ENCODE measurements around the gene RGS6. TPM values are rescaled to one million over a fixed set of nuclear protein-coding genes. Genes with fewer than 3 reads are reported as not detected.

Gene RGS6
- total RNA-seq, 2 donors from 2014 or later, result 1.4 to 4.7 TPM

- DNase-seq (ENCODE audit: low spot score) (no peak), ATAC-seq (ENCODE audit: insufficient number of reproducible peaks, low FRiP score, low read depth) (no peak)
- Histone ChIP-seq H3K36me3 (no peaks in the 10 kb centered on the region), H3K4me1 (ENCODE audit: control insufficient read depth in 1 of 2, low read depth in 2 of 2) (no peaks in the 10 kb centered on the region), H3K9me3 (no peaks in the 10 kb centered on the region), H3K4me3 (no peak overlapping the region), H3K27me3 (replicated peaks; ENCODE audit: insufficient read depth) (no peaks in the 10 kb centered on the region), H3K27ac (no peak overlapping the region)
- no peak for TF ChIP-seq CTCF (IDR thresholded peaks at IDR 0.05)
Measured at GRCh38 chr14:72607386-72608130, 675.3 kb downstream of the RGS6 start.

GRCh38 chr14:72608391-72609204, 676.4 kb downstream of the RGS6 start:
- H3K27ac ChIP-seq, result no peak overlapping the region
- DNase-seq (ENCODE audit: low spot score) (no peak), ATAC-seq (ENCODE audit: insufficient number of reproducible peaks, low FRiP score, low read depth) (no peak)
- peaks cover 0 to 4% of the 10 kb centered on the region in 2 donors for H3K4me1 ChIP-seq (ENCODE audit: control insufficient read depth in 1 of 2, low read depth in 2 of 2)
- no peak for TF ChIP-seq CTCF (IDR thresholded peaks at IDR 0.05)
- no peaks in the 10 kb centered on the region for H3K9me3 ChIP-seq
- H3K27me3 ChIP-seq (replicated peaks; ENCODE audit: insufficient read depth), result no peaks in the 10 kb centered on the region
- H3K4me3 ChIP-seq, result no peak overlapping the region
- H3K36me3 ChIP-seq, result no peaks in the 10 kb centered on the region

DNA sequence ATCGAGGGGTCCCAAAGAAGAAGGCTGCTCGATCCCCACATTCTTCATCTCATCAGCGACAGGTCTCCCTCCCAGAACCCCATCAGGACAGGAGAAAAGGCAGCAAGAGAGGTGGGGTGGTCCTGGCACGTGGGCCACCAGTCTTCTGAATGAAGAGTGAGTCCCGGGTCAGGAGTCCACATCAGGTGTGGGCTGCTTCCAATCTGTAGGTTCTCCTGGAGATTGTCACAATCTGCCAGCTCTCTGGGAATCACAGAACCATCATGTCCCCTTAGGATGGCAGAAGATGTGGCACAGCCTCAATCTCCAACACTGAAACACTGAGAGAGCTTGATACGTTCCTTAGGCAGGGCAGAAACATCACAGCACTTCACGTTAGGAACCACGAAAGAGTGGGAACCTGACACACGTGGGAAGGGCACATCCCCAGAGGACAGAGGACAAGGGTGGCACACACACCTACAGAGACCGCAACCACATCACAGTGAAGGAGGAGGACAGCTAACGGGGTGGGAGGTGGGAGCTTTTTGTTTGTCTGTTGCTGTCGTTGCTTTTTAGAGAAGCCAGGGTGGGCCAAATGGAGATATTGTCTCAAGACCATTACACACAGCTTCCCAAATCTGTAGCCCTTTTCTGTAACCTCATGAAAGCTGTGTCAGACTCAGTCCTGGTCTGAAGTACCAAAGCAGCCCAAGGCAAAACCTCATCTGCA, 677.1 kb downstream of the RGS6 start:
- no peak overlapping the region for H3K4me3 ChIP-seq
- ATAC-seq (ENCODE audit: insufficient number of reproducible peaks, low FRiP score, low read depth), result no peak
- no peak for TF ChIP-seq CTCF (IDR thresholded peaks at IDR 0.05)
- no peak overlapping the region for H3K27ac ChIP-seq
- H3K27me3 ChIP-seq (replicated peaks; ENCODE audit: insufficient read depth), result no peaks in the 10 kb centered on the region
- no peak for DNase-seq (ENCODE audit: low spot score)
- no peaks in the 10 kb centered on the region for H3K9me3 ChIP-seq
- H3K4me1 ChIP-seq (ENCODE audit: control insufficient read depth in 1 of 2, low read depth in 2 of 2), result peaks cover 0 to 4% of the 10 kb centered on the region in 2 donors
- no peaks in the 10 kb centered on the region for H3K36me3 ChIP-seq

DNA sequence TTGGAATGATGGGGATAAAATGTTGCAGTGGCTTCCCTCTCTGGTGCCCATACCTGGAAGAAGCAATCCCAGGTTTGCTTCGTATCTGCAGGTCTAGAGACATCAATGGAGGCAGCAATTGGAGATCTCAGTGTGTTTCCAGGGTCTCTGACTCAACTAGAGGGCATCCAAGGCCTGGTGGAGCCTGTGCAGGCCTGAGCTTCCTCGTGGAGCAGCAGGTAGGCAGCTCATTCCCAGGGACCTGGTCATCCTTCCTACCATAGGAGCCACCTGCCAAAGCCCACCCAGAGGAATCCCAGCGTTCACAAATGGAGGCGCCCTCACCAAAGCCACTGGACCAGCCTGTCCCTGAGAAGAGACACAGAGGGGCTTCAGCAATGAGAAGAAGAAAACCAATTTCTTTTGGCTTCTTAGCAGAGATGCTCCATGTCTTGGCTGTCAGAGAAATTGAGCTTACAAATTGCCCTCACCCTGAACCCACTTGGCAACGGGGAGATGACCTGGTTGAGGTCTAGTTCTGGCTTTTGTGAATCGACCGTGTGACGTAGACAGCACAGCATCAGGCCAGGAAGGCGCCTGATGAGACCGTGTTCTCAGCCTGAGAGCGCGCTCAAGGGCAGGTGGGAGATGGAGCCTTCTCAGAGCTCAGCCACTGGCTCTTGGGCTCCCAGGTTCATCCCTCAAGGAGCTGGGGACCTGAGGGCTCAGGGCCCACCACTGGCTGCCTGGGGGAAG, 678.0 kb downstream of the RGS6 start:
- ATAC-seq (ENCODE audit: insufficient number of reproducible peaks, low FRiP score, low read depth) (no peak), DNase-seq (ENCODE audit: low spot score) (no peak)
- Histone ChIP-seq H3K36me3 (no peaks in the 10 kb centered on the region), H3K4me1 (ENCODE audit: control insufficient read depth in 1 of 2, low read depth in 2 of 2) (peaks cover 0 to 7% of the 10 kb centered on the region in 2 donors), H3K27ac (no peak overlapping the region), H3K27me3 (replicated peaks; ENCODE audit: insufficient read depth) (no peaks in the 10 kb centered on the region), H3K4me3 (no peak overlapping the region), H3K9me3 (no peaks in the 10 kb centered on the region)
- TF ChIP-seq CTCF (IDR thresholded peaks at IDR 0.05), result no peak
